HCT116 (cell line): Measurements from ENCODE around the gene AS3MT. TPM values are rescaled to one million over a fixed set of nuclear protein-coding genes. Genes with fewer than 3 reads are reported as not detected.

Source experiments
- ATAC-seq: fragments of 200-7000 bp; cut with Tn5 transposase; 2 replicates; pipeline ENCODE4 v1.9.1; 2020; ENCODE audit warnings: mild to moderate bottlenecking, moderate library complexity
- BruUV-seq: library from RNA; stranded (reverse); fragments of 400-500 nt; replicated peaks from 2 replicates; lab custom pipeline; 2021; lab: Mats Ljungman, UMichigan
- CTCF ChIA-PET: fragments of 300-600 bp; sonication (Branson Sonifier 250); formaldehyde crosslinking; loops from one replicate; lab custom pipeline; 2021; ENCODE audit warnings: antibody characterized with exemption; lab: Charles Lee
- POLR2A ChIA-PET: fragments of 300-600, 350-600 bp; sonication (Branson Sonifier 250); formaldehyde crosslinking; loops from one replicate; lab custom pipeline; 2021; ENCODE audit warnings: antibody characterized with exemption; lab: Charles Lee
- RAD21 ChIA-PET, 2 experiments: fragments of 300-600 bp; sonication (Branson Sonifier 250); formaldehyde crosslinking; loops; one replicate each; lab custom pipeline; 2023; ENCODE audit warnings: low total read pairs in 2 of 2; ENCODE audit not compliant: uncharacterized antibody in 2 of 2, unreplicated experiment in 2 of 2, low non-redundant PET in 1 of 2; lab: Charles Lee
- DNase-seq: peaks from one replicate; pipeline ENCODE4 v3.0.0-alpha.2; 2010; ENCODE audit warnings: low read depth, low spot score
- H2AFZ ChIP-seq: fragments of 200-600 bp; shearing (Covaris generic), sonication (generic); 2 replicates; pipeline ENCODE4 v1.6.1; 2017; ENCODE audit warnings: low read depth, mixed run types, mixed read lengths, antibody characterized with exemption, low read length; ENCODE audit not compliant: poor library complexity, severe bottlenecking
- H3K27ac ChIP-seq: 2 replicates; pipeline ENCODE4 v1.5.1; 2012; ENCODE audit warnings: low read depth, low read length
- H3K27me3 ChIP-seq: fragments of 200-600 bp; sonication (generic); 2 replicates; pipeline ENCODE4 v1.6.1; 2016; ENCODE audit warnings: mixed run types, low read length, mixed read lengths; ENCODE audit not compliant: insufficient read depth
- H3K36me3 ChIP-seq, 2 experiments: fragments of 200-500 bp in 1 of 2; fragments of 200-600 bp in 1 of 2; sonication (Bioruptor generic) in 1 of 2; sonication (generic) in 1 of 2; 2 replicates each; pipeline versions ENCODE4 v1.5.1 to v1.6.1; 2014 to 2016; ENCODE audit warnings: low read length in 2 of 2, inconsistent platforms in 1 of 2, mixed read lengths in 1 of 2, mixed run types in 1 of 2; ENCODE audit not compliant: insufficient read depth in 2 of 2, control insufficient read depth in 1 of 2
- H3K4me1 ChIP-seq, 2 experiments: fragments of 200-600 bp in 1 of 2; sonication (generic) in 1 of 2; 2 replicates each; pipeline versions ENCODE4 v1.5.1 to v1.6.1; 2012 to 2017; ENCODE audit warnings: low read length in 2 of 2, inconsistent platforms in 1 of 2, mild to moderate bottlenecking in 1 of 2, mixed read lengths in 1 of 2, mixed run types in 1 of 2, moderate library complexity in 1 of 2; ENCODE audit not compliant: insufficient read depth in 2 of 2, control insufficient read depth in 1 of 2
- H3K4me2 ChIP-seq: fragments of 200-600 bp; sonication (generic); 2 replicates; pipeline ENCODE4 v1.6.1; 2017; ENCODE audit warnings: mixed run types, low read length, mixed read lengths
- H3K4me3 ChIP-seq, 2 experiments: fragments of 200-600 bp in 1 of 2; sonication (generic) in 1 of 2; replicated peaks in 1 of 2; 2 replicates each; pipeline ENCODE4 v1.5.1; 2011 to 2016; ENCODE audit warnings: low read length in 2 of 2, control low read depth in 1 of 2, low read depth in 1 of 2, mild to moderate bottlenecking in 1 of 2, mixed read lengths in 1 of 2, mixed run types in 1 of 2
- H3K79me2 ChIP-seq: fragments of 200-600 bp; sonication (generic); 2 replicates; pipeline ENCODE4 v1.6.1; 2017; ENCODE audit warnings: mild to moderate bottlenecking, mixed run types, low read length, moderate library complexity, mixed read lengths; ENCODE audit not compliant: insufficient read depth
- H3K9ac ChIP-seq: fragments of 200-600 bp; sonication (generic); 2 replicates; pipeline ENCODE4 v1.6.1; 2016; ENCODE audit warnings: low read length, mixed read lengths
- H3K9me2 ChIP-seq: fragments of 200-600 bp; sonication (generic), shearing (Covaris generic); 2 replicates; pipeline ENCODE4 v1.6.1; 2017; ENCODE audit warnings: mixed run types, mild to moderate bottlenecking, moderate library complexity; ENCODE audit not compliant: insufficient read depth
- H3K9me3 ChIP-seq, 2 experiments: fragments of 200-500 bp in 1 of 2; fragments of 200-600 bp in 1 of 2; sonication (Bioruptor generic) in 1 of 2; sonication (generic) in 1 of 2; 2 replicates each; pipeline ENCODE4 v1.6.1; 2014 to 2017; ENCODE audit warnings: low read length in 2 of 2, mixed read lengths in 2 of 2, inconsistent platforms in 1 of 2, low read depth in 1 of 2, mild to moderate bottlenecking in 1 of 2, mixed run types in 1 of 2, moderate library complexity in 1 of 2; ENCODE audit not compliant: control insufficient read depth in 1 of 2, insufficient read depth in 1 of 2
- H4K20me1 ChIP-seq: fragments of 200-600 bp; sonication (generic), shearing (Covaris generic); 2 replicates; pipeline ENCODE4 v1.6.1; 2017; ENCODE audit warnings: mixed run types, mild to moderate bottlenecking, moderate library complexity; ENCODE audit not compliant: insufficient read depth
- ATF3 ChIP-seq: IDR thresholded peaks from 2 replicates; pipeline ENCODE4 v1.6.1; 2012
- CBX3 ChIP-seq: IDR thresholded peaks from 2 replicates; pipeline ENCODE4 v1.6.1; 2012; ENCODE audit warnings: low read depth
- CEBPB ChIP-seq: IDR thresholded peaks from 2 replicates; pipeline ENCODE4 v1.6.1; 2012; ENCODE audit warnings: low read depth
- CTCF ChIP-seq, 3 experiments: fragments of 200-600 bp in 1 of 3; sonication (generic) in 1 of 3; IDR thresholded peaks in 2 of 3; conservative IDR thresholded peaks in 1 of 3; 2 replicates each; pipeline ENCODE4 v1.5.1; 2012 to 2017; ENCODE audit warnings: low read depth in 2 of 3, low read length in 2 of 3, antibody characterized with exemption in 1 of 3, borderline replicate concordance in 1 of 3, control low read depth in 1 of 3, mild to moderate bottlenecking in 1 of 3, mixed read lengths in 1 of 3, mixed run types in 1 of 3, moderate library complexity in 1 of 3; ENCODE audit not compliant: insufficient read depth in 1 of 3
- EGR1 ChIP-seq: IDR thresholded peaks from 2 replicates; pipeline ENCODE4 v1.6.1; 2012; ENCODE audit warnings: low read depth
- ELF1 ChIP-seq: IDR thresholded peaks from 2 replicates; pipeline ENCODE4 v1.6.1; 2012; ENCODE audit warnings: low read depth, borderline replicate concordance
- EZH2 ChIP-seq: fragments of 200-600 bp; sonication (generic); IDR thresholded peaks from 2 replicates; pipeline ENCODE4 v1.6.1; 2017; ENCODE audit warnings: antibody characterized with exemption, mixed run types
- EZH2phosphoT487 ChIP-seq: fragments of 200-600 bp; IDR thresholded peaks from 2 replicates; pipeline ENCODE4 v1.6.1; 2018; ENCODE audit warnings: antibody characterized with exemption, borderline replicate concordance
- FOSL1 ChIP-seq: IDR thresholded peaks from 2 replicates; pipeline ENCODE4 v1.6.1; 2012; ENCODE audit warnings: low read depth
- JUND ChIP-seq: IDR thresholded peaks from 2 replicates; pipeline ENCODE4 v1.6.1; 2012
- MAX ChIP-seq: IDR thresholded peaks from 2 replicates; pipeline ENCODE4 v1.6.1; 2012
- POLR2A ChIP-seq: IDR thresholded peaks from 2 replicates; pipeline ENCODE4 v1.7.0; 2011; ENCODE audit warnings: borderline replicate concordance; ENCODE audit not compliant: insufficient read depth, insufficient read length; ENCODE audit errors: extremely low read depth
- RAD21 ChIP-seq: IDR thresholded peaks from 2 replicates; pipeline ENCODE4 v1.6.1; 2012; ENCODE audit warnings: low read depth, mild to moderate bottlenecking
- REST ChIP-seq: IDR thresholded peaks from 2 replicates; pipeline ENCODE4 v1.6.1; 2012; ENCODE audit warnings: low read depth
- SIN3A ChIP-seq: IDR thresholded peaks from 2 replicates; pipeline ENCODE4 v1.6.1; 2012; ENCODE audit warnings: low read depth
- SRF ChIP-seq: IDR thresholded peaks from 2 replicates; pipeline ENCODE4 v1.6.1; 2012; ENCODE audit warnings: low read depth
- TCF7L2 ChIP-seq: IDR thresholded peaks from 2 replicates; pipeline ENCODE4 v1.7.0; 2011; ENCODE audit warnings: borderline replicate concordance, inconsistent platforms; ENCODE audit not compliant: insufficient read depth, insufficient read length; ENCODE audit errors: extremely low read depth
- YY1 ChIP-seq: IDR thresholded peaks from 2 replicates; pipeline ENCODE4 v1.6.1; 2011; ENCODE audit warnings: low read length, low read depth, moderate library complexity, mild to moderate bottlenecking; ENCODE audit not compliant: insufficient replicate concordance; ENCODE audit errors: extremely low read depth
- ZFX ChIP-seq: fragments of 450-650 bp; IDR thresholded peaks from 2 replicates; pipeline ENCODE4 v1.6.1; 2017
- ZNF274 ChIP-seq: fragments of 200-500 bp; sonication (Bioruptor generic); IDR thresholded peaks from 2 replicates; pipeline ENCODE4 v1.6.1; 2014; ENCODE audit warnings: mild to moderate bottlenecking, low read depth, low read length, inconsistent platforms
- intact Hi-C: fragments of 100-400 bp; cut with micrococcal nuclease; formaldehyde crosslinking; loops from 2 replicates; pipeline ENCODE4 v1.10.0; 2022
- total RNA-seq: library from RNA; stranded (reverse); gene quantifications from one replicate; pipeline ENCODE4 v1.2.1, GENCODE V29; 2021; ENCODE audit not compliant: unreplicated experiment

Gene AS3MT
- total RNA-seq, 1 experiment from 2014 or later = 0.79 TPM

- no peaks in the 10 kb centered on the region for H3K36me3 ChIP-seq
- H3K9ac ChIP-seq = no peak overlapping the region
- no TSS peak for BruUV-seq
- no peak for DNase-seq
- H3K9me2 ChIP-seq = no peaks in the 10 kb centered on the region
- H3K9me3 ChIP-seq = peaks cover 0 to 5% of the 10 kb centered on the region in 2 experiments; a peak in 1 of 4 replicates
- no peak overlapping the region for H3K4me2 ChIP-seq
- ATAC-seq = no peak
- TF ChIP-seq ZNF274 (no peak), EZH2phosphoT487 (no peak), CTCF (IDR thresholded peaks at IDR 0.05 in 2 of 3, conservative IDR thresholded peaks at IDR 0.05 in 1 of 3; ENCODE audit: borderline replicate concordance in 1 of 3, insufficient read depth in 1 of 3, low read depth in 2 of 3, low read length in 2 of 3) (no peak), JUND (no peak), TCF7L2 (no peak), EGR1 (no peak), ATF3 (no peak), YY1 (no peak), RAD21 (no peak), ELF1 (no peak), SRF (no peak), SIN3A (no peak), ZFX (no peak), POLR2A (no peak), REST (no peak), CEBPB (no peak), MAX (no peak), CBX3 (no peak), FOSL1 (no peak), EZH2 (no peak)
- TF ChIP-seq, all 23 proteins: peak for 0
- H4K20me1 ChIP-seq = no peaks in the 10 kb centered on the region
- no peak overlapping the region for H3K4me3 ChIP-seq
- 0 out of 2 replicates have a peak, but pooled peaks cover 4% of the 10 kb centered on the region for H3K27me3 ChIP-seq
- H3K4me1 ChIP-seq = no peaks in the 10 kb centered on the region
- no peaks in the 10 kb centered on the region for H3K79me2 ChIP-seq
- ChIA-PET POLR2A (no interaction called here), RAD21 (no interaction called here), CTCF (no interaction called here)
- intact Hi-C loops = no loop called here
- H3K27ac ChIP-seq = no peak overlapping the region
- no peak overlapping the region for H2AFZ ChIP-seq
These were observed 23.8 kb upstream of the AS3MT start for GRCh38 chr10:102845352-102845902.
